Esophagus muscularis mucosa (tissue), 4 donors: ENCODE data around the gene CSTA. TPM values are rescaled to one million over a fixed set of nuclear protein-coding genes. Genes with fewer than 3 reads are reported as not detected.
A peak's percentile ranks its signal among the peaks of the same experiment; 100 is the strongest.

Experiments used
- DNase-seq: peaks from one replicate; pipeline ENCODE4 v3.0.0-alpha.2; 2017; ENCODE audit errors: extremely low spot score
- H3K27ac ChIP-seq, 4 donors: fragments of 200-600 bp; sonication (generic); replicated peaks in 1 of 4; 1 replicate in 3 of 4; 2 replicates in 1 of 4; pipeline ENCODE4 v1.5.1; 2016 to 2019; ENCODE audit warnings: mild to moderate bottlenecking in 1 of 4
- H3K27me3 ChIP-seq, 4 donors: fragments of 200-600 bp; sonication (generic); one replicate each; pipeline versions ENCODE4 v1.5.1 to v1.6.0; 2016 to 2019
- H3K36me3 ChIP-seq, 4 donors: fragments of 200-600 bp; sonication (generic); one replicate each; pipeline ENCODE4 v1.5.1; 2016 to 2019
- H3K4me1 ChIP-seq, 4 donors: fragments of 200-600 bp; sonication (generic); one replicate each; pipeline ENCODE4 v1.5.1; 2016 to 2019
- H3K4me3 ChIP-seq, 4 donors: fragments of 200-600 bp; sonication (generic); 1 replicate in 2 of 4; 2 replicates in 2 of 4; pipeline ENCODE4 v1.5.1; 2016 to 2019; ENCODE audit warnings: mild to moderate bottlenecking in 4 of 4, moderate library complexity in 1 of 4
- H3K9me3 ChIP-seq, 4 donors: fragments of 200-600 bp; sonication (generic); 1 replicate in 3 of 4; 2 replicates in 1 of 4; pipeline ENCODE4 v1.5.1; 2016 to 2019
- EP300 ChIP-seq: sonication (generic); formaldehyde crosslinking; IDR thresholded peaks from one replicate; pipeline ENCODE4 v1.6.1; 2017; ENCODE audit warnings: antibody characterized with exemption
- POLR2A ChIP-seq: fragments of 450-650 bp; IDR thresholded peaks from one replicate; pipeline ENCODE4 v1.6.1; 2017; ENCODE audit warnings: antibody characterized with exemption, moderate library complexity, mild to moderate bottlenecking, low read depth
- POLR2AphosphoS5 ChIP-seq, 2 donors: sonication (generic); formaldehyde crosslinking; IDR thresholded peaks; one replicate each; pipeline ENCODE4 v1.6.1; 2017; ENCODE audit warnings: antibody characterized with exemption in 2 of 2
- WGBS: methylation state at CpG from one replicate; pipeline ENCODE4 v1.1.5; 2018; 5-methylcytosine and 5-hydroxymethylcytosine counted together
- intact Hi-C: fragments of 100-400 bp; cut with DNase I; formaldehyde crosslinking; loops from one replicate; pipeline ENCODE4 v1.15.1; 2023
- total RNA-seq, 4 donors: library from RNA; depleted of rRNA; stranded (reverse); fragments of >200 nt; gene quantifications; one replicate each; pipeline versions ENCODE4 v1.1.0 to v1.2.1, GENCODE V29; 2016
- TF ChIP-seq, protein P1 (sequence below), 3 experiments: fragments of 200-600 bp in 2 of 3; fragments of 450-650 bp in 1 of 3; sonication (generic) in 2 of 3; IDR thresholded peaks; one replicate each; pipeline ENCODE4 v1.5.1; 2017 to 2019; ENCODE audit warnings: antibody characterized with exemption in 3 of 3, mild to moderate bottlenecking in 2 of 3, moderate library complexity in 1 of 3

Gene CSTA
- total RNA-seq, 4 donors from 2014 or later = 1.3 to 3.5 (median 2.4) TPM

DNA sequence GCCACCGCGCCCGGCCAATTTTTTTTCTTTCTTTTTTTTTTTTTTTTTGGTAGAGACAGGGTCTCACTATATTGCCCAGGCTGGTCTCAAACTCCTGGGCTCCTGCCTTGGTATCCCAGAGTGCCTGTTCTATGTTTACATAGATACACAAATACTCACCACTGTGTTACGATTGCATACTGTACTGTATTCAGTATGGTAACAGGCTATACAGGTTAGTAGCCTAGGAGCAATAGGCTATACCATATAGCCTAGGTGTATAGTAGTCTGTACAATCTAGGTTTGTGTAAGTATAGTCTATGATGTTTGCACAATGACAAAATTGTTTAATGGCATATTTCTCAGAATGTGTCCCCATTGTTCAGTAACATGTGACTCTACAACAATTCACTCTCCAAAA is 26.6 kb downstream of the CSTA start:
- Histone ChIP-seq H3K4me3 (no peak overlapping the region), H3K27ac (no peak overlapping the region), H3K36me3 (no peaks in the 10 kb centered on the region), H3K4me1 (no peaks in the 10 kb centered on the region), H3K27me3 (no peaks in the 10 kb centered on the region), H3K9me3 (no peaks in the 10 kb centered on the region)
- WGBS = 94% methylated on average over 4 of the region's 4 CpGs
- intact Hi-C loops = no loop called here
- TF ChIP-seq POLR2A (no peak), POLR2AphosphoS5 (IDR thresholded peaks at IDR 0.05) (no peak), EP300 (no peak)
- TF ChIP-seq, protein P1, sequence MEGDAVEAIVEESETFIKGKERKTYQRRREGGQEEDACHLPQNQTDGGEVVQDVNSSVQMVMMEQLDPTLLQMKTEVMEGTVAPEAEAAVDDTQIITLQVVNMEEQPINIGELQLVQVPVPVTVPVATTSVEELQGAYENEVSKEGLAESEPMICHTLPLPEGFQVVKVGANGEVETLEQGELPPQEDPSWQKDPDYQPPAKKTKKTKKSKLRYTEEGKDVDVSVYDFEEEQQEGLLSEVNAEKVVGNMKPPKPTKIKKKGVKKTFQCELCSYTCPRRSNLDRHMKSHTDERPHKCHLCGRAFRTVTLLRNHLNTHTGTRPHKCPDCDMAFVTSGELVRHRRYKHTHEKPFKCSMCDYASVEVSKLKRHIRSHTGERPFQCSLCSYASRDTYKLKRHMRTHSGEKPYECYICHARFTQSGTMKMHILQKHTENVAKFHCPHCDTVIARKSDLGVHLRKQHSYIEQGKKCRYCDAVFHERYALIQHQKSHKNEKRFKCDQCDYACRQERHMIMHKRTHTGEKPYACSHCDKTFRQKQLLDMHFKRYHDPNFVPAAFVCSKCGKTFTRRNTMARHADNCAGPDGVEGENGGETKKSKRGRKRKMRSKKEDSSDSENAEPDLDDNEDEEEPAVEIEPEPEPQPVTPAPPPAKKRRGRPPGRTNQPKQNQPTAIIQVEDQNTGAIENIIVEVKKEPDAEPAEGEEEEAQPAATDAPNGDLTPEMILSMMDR (IDR thresholded peaks at IDR 0.05) = no peak
- no peak for DNase-seq

DNA sequence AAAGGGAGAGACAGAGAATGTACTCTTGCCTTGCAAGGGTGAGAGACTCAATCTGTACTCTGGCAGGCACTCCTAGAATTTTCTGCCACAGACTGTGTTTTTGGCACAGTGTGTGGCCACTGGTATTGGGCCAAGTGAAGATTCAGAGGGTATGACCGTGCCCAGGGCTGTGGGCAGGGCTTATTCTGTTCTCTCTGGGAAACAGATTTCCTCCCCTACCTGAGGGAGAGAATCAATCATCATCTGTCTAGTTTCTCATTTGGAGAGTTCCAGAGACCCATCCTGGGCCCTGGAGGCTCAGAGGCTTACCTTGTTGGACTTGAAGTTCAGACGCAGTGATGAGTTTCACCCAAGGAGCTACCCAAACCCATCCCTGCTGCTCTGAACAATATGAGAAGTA is 28.2 kb downstream of the CSTA start:
- Histone ChIP-seq H3K27me3 (no peaks in the 10 kb centered on the region), H3K9me3 (no peaks in the 10 kb centered on the region), H3K36me3 (peaks cover 0 to 10% (median 5%) of the 10 kb centered on the region in 4 donors), H3K27ac (no peak overlapping the region), H3K4me1 (no peaks in the 10 kb centered on the region), H3K4me3 (no peak overlapping the region)
- intact Hi-C loops = no loop called here
- 32% methylated on average over 2 of the region's 2 CpGs for WGBS
- no peak for DNase-seq
- no peak for TF ChIP-seq EP300

DNA sequence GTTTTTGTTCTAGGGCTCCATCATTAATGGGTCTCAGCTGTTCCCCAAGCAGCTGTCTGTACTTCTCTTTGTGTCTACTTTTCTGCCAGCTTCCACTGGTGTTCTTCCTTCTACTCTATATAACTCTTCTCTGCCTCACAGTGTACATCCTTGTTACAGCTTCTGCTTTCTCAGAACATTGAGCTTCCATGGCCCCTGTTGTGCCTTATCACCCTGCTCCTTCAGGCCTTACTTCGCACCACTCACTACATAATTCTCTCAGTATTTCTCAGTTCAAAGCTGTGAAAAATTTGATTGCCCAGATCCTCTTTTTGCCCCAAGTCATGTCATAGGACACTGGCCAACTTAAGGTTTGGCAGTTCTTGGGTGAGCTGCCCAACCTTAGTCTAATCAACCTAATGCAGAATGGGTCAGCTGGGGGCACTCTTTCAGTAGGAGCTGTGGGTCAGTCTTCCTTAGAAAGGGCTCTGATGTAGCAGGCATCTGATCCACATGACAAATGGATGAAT is 28.9 kb downstream of the CSTA start:
- TF ChIP-seq EP300 = no peak
- no peak for TF ChIP-seq POLR2A
- TF ChIP-seq, protein P1 (IDR thresholded peaks at IDR 0.05) = no peak
- no peak for TF ChIP-seq POLR2AphosphoS5 (IDR thresholded peaks at IDR 0.05)
- H3K36me3 ChIP-seq = peaks cover 0 to 17% (median 8%) of the 10 kb centered on the region in 4 donors

DNA sequence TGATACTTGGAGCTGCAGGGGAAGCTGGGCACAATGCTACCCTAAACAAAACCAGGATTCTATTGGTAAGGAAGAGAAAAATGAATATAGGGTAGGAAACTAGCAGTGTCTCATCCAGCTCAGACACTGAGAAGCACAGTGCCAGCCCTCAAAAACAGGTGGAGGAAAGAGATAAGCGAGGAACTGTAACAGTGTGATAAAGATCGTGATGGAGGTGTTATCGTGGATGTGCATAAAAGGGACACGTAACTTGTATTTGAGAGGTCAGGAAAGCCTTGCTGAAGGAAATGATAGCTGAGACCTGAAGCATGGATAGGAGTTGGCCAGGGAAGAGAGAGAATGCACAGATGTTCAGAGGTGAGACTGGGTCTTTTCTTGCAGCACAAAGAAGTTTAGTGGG is 30.6 kb downstream of the CSTA start:
- peaks cover 0 to 22% (median 11%) of the 10 kb centered on the region in 4 donors for H3K36me3 ChIP-seq
- H3K4me1 ChIP-seq = no peaks in the 10 kb centered on the region
- intact Hi-C loops = no loop called here

More for the DNA sequence above, 28.9 kb downstream of the CSTA start:
- DNase-seq = no peak
- no peaks in the 10 kb centered on the region for H3K27me3 ChIP-seq
- no peaks in the 10 kb centered on the region for H3K9me3 ChIP-seq
- intact Hi-C loops = no loop called here
- H3K27ac ChIP-seq = no peak overlapping the region
- WGBS = 93% methylated on average over 1 of the region's 1 CpG
- no peaks in the 10 kb centered on the region for H3K4me1 ChIP-seq
- no peak overlapping the region for H3K4me3 ChIP-seq

DNA sequence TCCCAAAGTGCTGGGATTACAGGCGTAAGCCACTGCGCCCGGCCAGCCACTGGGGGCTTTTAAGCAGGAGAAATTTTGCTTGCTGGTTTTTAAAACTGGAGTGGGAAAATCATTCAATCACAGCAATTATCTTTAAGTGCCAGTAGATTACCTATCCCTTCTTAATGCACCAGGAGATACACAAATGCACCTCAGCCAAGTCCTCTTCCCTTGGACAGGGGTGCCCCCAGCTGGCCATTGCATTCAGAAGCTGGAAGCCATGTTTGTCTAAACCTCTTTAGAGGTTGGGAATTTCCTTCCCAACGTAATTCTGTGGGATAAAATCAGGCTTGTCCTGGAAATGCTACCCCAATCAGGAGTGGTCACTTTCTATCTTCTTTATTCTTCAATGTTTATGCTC is 31.4 kb downstream of the CSTA start:
- WGBS = 67% methylated on average over 4 of the region's 4 CpGs
- Histone ChIP-seq H3K4me3 (no peak overlapping the region), H3K4me1 (no peaks in the 10 kb centered on the region), H3K27ac (no peak overlapping the region), H3K27me3 (no peaks in the 10 kb centered on the region), H3K9me3 (no peaks in the 10 kb centered on the region), H3K36me3 (peaks cover 0 to 28% (median 17%) of the 10 kb centered on the region in 4 donors)
- no peak for DNase-seq
- intact Hi-C loops = no loop called here
- TF ChIP-seq, protein P1 (IDR thresholded peaks at IDR 0.05) = peak in 1 of 3 experiments; percentile 28
- TF ChIP-seq POLR2AphosphoS5 (IDR thresholded peaks at IDR 0.05) (no peak), POLR2A (no peak), EP300 (no peak)

More for the DNA sequence above, 30.6 kb downstream of the CSTA start:
- 81% methylated on average over 4 of the region's 4 CpGs for WGBS
- Histone ChIP-seq H3K9me3 (no peaks in the 10 kb centered on the region), H3K27me3 (no peaks in the 10 kb centered on the region), H3K27ac (no peak overlapping the region), H3K4me3 (no peak overlapping the region)
- DNase-seq = no peak
- TF ChIP-seq, protein P1 (IDR thresholded peaks at IDR 0.05) = no peak
- TF ChIP-seq EP300 = no peak
- TF ChIP-seq POLR2AphosphoS5 (IDR thresholded peaks at IDR 0.05) = no peak
- TF ChIP-seq POLR2A = no peak
